Measurements from ENCODE around the gene DGKI. TPM values are rescaled to one million over a fixed set of nuclear protein-coding genes. Genes with fewer than 3 reads are reported as not detected.

DGKI gene
- total and polyA plus RNA-seq, 2 experiments from 2014 or later = 0.16 to 1.0 TPM

DNA sequence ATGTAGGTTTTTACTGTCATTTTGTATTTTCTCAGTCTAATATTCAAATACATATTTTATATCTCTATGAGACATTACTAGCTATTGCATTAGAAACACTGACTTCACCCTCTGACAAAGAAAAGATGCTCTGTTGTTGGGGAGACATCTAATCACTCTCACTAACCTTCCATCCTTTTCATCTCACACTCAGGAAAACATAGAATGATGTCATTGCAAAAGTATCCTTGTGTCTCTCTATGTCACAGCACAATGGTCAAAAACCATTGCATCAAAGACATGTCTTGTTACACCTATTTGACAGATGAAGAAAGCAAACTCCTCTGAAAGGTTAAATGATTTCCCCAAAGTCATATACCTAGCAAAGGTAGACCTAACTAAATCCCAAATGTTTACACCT is 272.0 kb downstream of the DGKI start:
- Histone ChIP-seq H2AFZ (no peak overlapping the region), H3K4me1 (ENCODE audit: insufficient read depth) (peaks cover 15% of the 10 kb centered on the region), H3K4me3 (no peak overlapping the region), H3K27me3 (ENCODE audit: insufficient read depth) (no peaks in the 10 kb centered on the region), H3K4me2 (no peak overlapping the region), H4K20me1 (replicated peaks; ENCODE audit: insufficient read depth) (no peaks in the 10 kb centered on the region), H3K36me3 (ENCODE audit: insufficient read depth) (no peaks in the 10 kb centered on the region), H3K9me2 (ENCODE audit: insufficient read depth) (no peaks in the 10 kb centered on the region), H3K79me2 (replicated peaks; ENCODE audit: insufficient read depth) (no peaks in the 10 kb centered on the region), H3K27ac (ENCODE audit: low read depth) (no peak overlapping the region), H3F3A (replicated peaks; ENCODE audit: low read depth) (no peaks in the 10 kb centered on the region)
- Mint-ChIP-seq H3K27me3 (ENCODE audit: insufficient read depth, low read depth, poor library complexity) (no peaks in the 10 kb centered on the region), H3K36me3 (ENCODE audit: low read depth) (no peaks in the 10 kb centered on the region), H3K9me3 (no peaks in the 10 kb centered on the region), H3K4me1 (peaks cover 17% of the 10 kb centered on the region), H3K27ac (no peak overlapping the region), H3K4me3 (no peak overlapping the region)
- no peak for DNase-seq (ENCODE audit: low spot score)
- ATAC-seq = no peak
- TF ChIP-seq POLR2AphosphoS5 (IDR thresholded peaks at IDR 0.05; ENCODE audit: low read depth) (no peak), CREB1 (CRISPR knock-in tag; IDR thresholded peaks at IDR 0.05; ENCODE audit: low read depth) (no peak), ZNF331 (CRISPR knock-in tag; IDR thresholded peaks at IDR 0.05; ENCODE audit: low read depth) (no peak), STAT1 (IDR thresholded peaks at IDR 0.05; ENCODE audit: unreplicated experiment) (no peak), JUNB (IDR thresholded peaks at IDR 0.05; ENCODE audit: unreplicated experiment) (no peak), EZH2phosphoT487 (IDR thresholded peaks at IDR 0.05; ENCODE audit: unreplicated experiment) (no peak), ZNF114 (CRISPR knock-in tag; IDR thresholded peaks at IDR 0.05) (no peak), EZH2 (IDR thresholded peaks at IDR 0.05; ENCODE audit: low read depth, unreplicated experiment) (no peak), NANOG (IDR thresholded peaks at IDR 0.05; ENCODE audit: borderline replicate concordance) (no peak)
- TF ChIP-seq, protein P1, sequence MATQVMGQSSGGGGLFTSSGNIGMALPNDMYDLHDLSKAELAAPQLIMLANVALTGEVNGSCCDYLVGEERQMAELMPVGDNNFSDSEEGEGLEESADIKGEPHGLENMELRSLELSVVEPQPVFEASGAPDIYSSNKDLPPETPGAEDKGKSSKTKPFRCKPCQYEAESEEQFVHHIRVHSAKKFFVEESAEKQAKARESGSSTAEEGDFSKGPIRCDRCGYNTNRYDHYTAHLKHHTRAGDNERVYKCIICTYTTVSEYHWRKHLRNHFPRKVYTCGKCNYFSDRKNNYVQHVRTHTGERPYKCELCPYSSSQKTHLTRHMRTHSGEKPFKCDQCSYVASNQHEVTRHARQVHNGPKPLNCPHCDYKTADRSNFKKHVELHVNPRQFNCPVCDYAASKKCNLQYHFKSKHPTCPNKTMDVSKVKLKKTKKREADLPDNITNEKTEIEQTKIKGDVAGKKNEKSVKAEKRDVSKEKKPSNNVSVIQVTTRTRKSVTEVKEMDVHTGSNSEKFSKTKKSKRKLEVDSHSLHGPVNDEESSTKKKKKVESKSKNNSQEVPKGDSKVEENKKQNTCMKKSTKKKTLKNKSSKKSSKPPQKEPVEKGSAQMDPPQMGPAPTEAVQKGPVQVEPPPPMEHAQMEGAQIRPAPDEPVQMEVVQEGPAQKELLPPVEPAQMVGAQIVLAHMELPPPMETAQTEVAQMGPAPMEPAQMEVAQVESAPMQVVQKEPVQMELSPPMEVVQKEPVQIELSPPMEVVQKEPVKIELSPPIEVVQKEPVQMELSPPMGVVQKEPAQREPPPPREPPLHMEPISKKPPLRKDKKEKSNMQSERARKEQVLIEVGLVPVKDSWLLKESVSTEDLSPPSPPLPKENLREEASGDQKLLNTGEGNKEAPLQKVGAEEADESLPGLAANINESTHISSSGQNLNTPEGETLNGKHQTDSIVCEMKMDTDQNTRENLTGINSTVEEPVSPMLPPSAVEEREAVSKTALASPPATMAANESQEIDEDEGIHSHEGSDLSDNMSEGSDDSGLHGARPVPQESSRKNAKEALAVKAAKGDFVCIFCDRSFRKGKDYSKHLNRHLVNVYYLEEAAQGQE (IDR thresholded peaks at IDR 0.05; ENCODE audit: unreplicated experiment) = no peak
- TF ChIP-seq, protein P2, sequence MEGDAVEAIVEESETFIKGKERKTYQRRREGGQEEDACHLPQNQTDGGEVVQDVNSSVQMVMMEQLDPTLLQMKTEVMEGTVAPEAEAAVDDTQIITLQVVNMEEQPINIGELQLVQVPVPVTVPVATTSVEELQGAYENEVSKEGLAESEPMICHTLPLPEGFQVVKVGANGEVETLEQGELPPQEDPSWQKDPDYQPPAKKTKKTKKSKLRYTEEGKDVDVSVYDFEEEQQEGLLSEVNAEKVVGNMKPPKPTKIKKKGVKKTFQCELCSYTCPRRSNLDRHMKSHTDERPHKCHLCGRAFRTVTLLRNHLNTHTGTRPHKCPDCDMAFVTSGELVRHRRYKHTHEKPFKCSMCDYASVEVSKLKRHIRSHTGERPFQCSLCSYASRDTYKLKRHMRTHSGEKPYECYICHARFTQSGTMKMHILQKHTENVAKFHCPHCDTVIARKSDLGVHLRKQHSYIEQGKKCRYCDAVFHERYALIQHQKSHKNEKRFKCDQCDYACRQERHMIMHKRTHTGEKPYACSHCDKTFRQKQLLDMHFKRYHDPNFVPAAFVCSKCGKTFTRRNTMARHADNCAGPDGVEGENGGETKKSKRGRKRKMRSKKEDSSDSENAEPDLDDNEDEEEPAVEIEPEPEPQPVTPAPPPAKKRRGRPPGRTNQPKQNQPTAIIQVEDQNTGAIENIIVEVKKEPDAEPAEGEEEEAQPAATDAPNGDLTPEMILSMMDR (conservative IDR thresholded peaks at IDR 0.05; ENCODE audit: low read depth in 2 of 2) = no peak
- TF ChIP-seq, protein P3, sequence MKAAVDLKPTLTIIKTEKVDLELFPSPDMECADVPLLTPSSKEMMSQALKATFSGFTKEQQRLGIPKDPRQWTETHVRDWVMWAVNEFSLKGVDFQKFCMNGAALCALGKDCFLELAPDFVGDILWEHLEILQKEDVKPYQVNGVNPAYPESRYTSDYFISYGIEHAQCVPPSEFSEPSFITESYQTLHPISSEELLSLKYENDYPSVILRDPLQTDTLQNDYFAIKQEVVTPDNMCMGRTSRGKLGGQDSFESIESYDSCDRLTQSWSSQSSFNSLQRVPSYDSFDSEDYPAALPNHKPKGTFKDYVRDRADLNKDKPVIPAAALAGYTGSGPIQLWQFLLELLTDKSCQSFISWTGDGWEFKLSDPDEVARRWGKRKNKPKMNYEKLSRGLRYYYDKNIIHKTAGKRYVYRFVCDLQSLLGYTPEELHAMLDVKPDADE (IDR thresholded peaks at IDR 0.05) = no peak
- TF ChIP-seq, protein P4, sequence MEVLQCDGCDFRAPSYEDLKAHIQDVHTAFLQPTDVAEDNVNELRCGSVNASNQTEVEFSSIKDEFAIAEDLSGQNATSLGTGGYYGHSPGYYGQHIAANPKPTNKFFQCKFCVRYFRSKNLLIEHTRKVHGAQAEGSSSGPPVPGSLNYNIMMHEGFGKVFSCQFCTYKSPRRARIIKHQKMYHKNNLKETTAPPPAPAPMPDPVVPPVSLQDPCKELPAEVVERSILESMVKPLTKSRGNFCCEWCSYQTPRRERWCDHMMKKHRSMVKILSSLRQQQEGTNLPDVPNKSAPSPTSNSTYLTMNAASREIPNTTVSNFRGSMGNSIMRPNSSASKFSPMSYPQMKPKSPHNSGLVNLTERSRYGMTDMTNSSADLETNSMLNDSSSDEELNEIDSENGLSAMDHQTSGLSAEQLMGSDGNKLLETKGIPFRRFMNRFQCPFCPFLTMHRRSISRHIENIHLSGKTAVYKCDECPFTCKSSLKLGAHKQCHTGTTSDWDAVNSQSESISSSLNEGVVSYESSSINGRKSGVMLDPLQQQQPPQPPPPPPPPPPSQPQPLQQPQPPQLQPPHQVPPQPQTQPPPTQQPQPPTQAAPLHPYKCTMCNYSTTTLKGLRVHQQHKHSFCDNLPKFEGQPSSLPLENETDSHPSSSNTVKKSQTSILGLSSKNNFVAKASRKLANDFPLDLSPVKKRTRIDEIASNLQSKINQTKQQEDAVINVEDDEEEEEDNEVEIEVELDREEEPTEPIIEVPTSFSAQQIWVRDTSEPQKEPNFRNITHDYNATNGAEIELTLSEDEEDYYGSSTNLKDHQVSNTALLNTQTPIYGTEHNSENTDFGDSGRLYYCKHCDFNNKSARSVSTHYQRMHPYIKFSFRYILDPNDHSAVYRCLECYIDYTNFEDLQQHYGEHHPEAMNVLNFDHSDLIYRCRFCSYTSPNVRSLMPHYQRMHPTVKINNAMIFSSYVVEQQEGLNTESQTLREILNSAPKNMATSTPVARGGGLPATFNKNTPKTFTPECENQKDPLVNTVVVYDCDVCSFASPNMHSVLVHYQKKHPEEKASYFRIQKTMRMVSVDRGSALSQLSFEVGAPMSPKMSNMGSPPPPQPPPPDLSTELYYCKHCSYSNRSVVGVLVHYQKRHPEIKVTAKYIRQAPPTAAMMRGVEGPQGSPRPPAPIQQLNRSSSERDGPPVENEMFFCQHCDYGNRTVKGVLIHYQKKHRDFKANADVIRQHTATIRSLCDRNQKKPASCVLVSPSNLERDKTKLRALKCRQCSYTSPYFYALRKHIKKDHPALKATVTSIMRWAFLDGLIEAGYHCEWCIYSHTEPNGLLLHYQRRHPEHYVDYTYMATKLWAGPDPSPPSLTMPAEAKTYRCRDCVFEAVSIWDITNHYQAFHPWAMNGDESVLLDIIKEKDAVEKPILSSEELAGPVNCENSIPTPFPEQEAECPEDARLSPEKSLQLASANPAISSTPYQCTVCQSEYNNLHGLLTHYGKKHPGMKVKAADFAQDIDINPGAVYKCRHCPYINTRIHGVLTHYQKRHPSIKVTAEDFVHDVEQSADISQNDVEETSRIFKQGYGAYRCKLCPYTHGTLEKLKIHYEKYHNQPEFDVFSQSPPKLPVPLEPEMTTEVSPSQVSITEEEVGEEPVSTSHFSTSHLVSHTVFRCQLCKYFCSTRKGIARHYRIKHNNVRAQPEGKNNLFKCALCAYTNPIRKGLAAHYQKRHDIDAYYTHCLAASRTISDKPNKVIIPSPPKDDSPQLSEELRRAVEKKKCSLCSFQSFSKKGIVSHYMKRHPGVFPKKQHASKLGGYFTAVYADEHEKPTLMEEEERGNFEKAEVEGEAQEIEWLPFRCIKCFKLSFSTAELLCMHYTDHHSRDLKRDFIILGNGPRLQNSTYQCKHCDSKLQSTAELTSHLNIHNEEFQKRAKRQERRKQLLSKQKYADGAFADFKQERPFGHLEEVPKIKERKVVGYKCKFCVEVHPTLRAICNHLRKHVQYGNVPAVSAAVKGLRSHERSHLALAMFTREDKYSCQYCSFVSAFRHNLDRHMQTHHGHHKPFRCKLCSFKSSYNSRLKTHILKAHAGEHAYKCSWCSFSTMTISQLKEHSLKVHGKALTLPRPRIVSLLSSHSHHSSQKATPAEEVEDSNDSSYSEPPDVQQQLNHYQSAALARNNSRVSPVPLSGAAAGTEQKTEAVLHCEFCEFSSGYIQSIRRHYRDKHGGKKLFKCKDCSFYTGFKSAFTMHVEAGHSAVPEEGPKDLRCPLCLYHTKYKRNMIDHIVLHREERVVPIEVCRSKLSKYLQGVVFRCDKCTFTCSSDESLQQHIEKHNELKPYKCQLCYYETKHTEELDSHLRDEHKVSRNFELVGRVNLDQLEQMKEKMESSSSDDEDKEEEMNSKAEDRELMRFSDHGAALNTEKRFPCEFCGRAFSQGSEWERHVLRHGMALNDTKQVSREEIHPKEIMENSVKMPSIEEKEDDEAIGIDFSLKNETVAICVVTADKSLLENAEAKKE (CRISPR knock-in tag; IDR thresholded peaks at IDR 0.05) = no peak

Measured in GM23338 (cell line).